ENCODE results near the gene NFKBIA.
"Not testable (repeated sequence)": the region's sequence is repeated elsewhere in the genome, so short reads cannot be mapped to it uniquely, and the experiment has no call there.

Gene NFKBIA

GRCh38 chr14:35379234-35379933 lies 25.2 kb downstream of the NFKBIA start:
- intact Hi-C loops (cut with DNase I); DNase-seq: not testable (repeated sequence)

- no peak for DNase-seq
- intact Hi-C loops (cut with DNase I): no loop called here
These were observed 25.9 kb downstream of the NFKBIA start for GRCh38 chr14:35378425-35379233.

GRCh38 chr14:35375558-35376025 lies 29.0 kb downstream of the NFKBIA start:
- intact Hi-C loops (cut with DNase I): no loop called here
- no peak for DNase-seq

GRCh38 chr14:35374263-35374712 lies 30.3 kb downstream of the NFKBIA start:
- peak in 5 of 42 donors; percentile 22 to 70 (median 38) for DNase-seq
- intact Hi-C loops (cut with DNase I): no loop called here

- DNase-seq; intact Hi-C loops (cut with DNase I): not testable (repeated sequence)
These were observed 31.3 kb downstream of the NFKBIA start for GRCh38 chr14:35373208-35373607.

- intact Hi-C loops (cut with DNase I): no loop called here
- DNase-seq: no peak
These were observed 33.6 kb downstream of the NFKBIA start for GRCh38 chr14:35370969-35371368.

- DNase-seq: peak in 1 of 42 donors; percentile 43
- intact Hi-C loops (cut with DNase I): no loop called here
These were observed 34.8 kb downstream of the NFKBIA start for GRCh38 chr14:35369701-35370191.

GRCh38 chr14:35368583-35369392 lies 35.8 kb downstream of the NFKBIA start:
- intact Hi-C loops (cut with DNase I): no loop called here
- no peak for DNase-seq

- intact Hi-C loops (cut with DNase I): no loop called here
These were observed 36.4 kb downstream of the NFKBIA start for GRCh38 chr14:35368139-35368460.

GRCh38 chr14:35367056-35367372 lies 37.5 kb downstream of the NFKBIA start:
- DNase-seq: no peak
- intact Hi-C loops (cut with DNase I): no loop called here

More at GRCh38 chr14:35368139-35368460, 36.4 kb downstream of the NFKBIA start:
- DNase-seq: no peak

- intact Hi-C loops (cut with DNase I): no loop called here
- no peak for DNase-seq
These were observed 38.0 kb downstream of the NFKBIA start for GRCh38 chr14:35366521-35366976.

GRCh38 chr14:35366056-35366451 lies 38.5 kb downstream of the NFKBIA start:
- intact Hi-C loops (cut with DNase I): no loop called here
- DNase-seq: peak in 35 of 42 donors; percentile 24 to 86 (median 55)

GRCh38 chr14:35365130-35366055 lies 39.2 kb downstream of the NFKBIA start:
- DNase-seq: peak in 25 of 42 donors; percentile 12 to 83 (median 44)
- intact Hi-C loops (cut with DNase I): no loop called here

- intact Hi-C loops (cut with DNase I): no loop called here
- DNase-seq: no peak
These were observed 41.6 kb downstream of the NFKBIA start for GRCh38 chr14:35362911-35363374.

- no peak for DNase-seq
- intact Hi-C loops (cut with DNase I): no loop called here
These were observed 42.1 kb downstream of the NFKBIA start for GRCh38 chr14:35362450-35362849.

- DNase-seq: no peak
- intact Hi-C loops (cut with DNase I): no loop called here
These were observed 43.4 kb downstream of the NFKBIA start for GRCh38 chr14:35361141-35361480.

- intact Hi-C loops (cut with DNase I): not testable (repeated sequence)
- DNase-seq: peak in 8 of 42 donors; percentile 28 to 59 (median 38)
These were observed 44.9 kb downstream of the NFKBIA start for GRCh38 chr14:35359655-35360054.

Measured in head of caudate nucleus (tissue), 42 donors.